ENCODE measurements around the gene TANC2.

TANC2 gene

GRCh38 chr17:62965686-62966425 is at the start of gene TANC2:
TSS of gene TANC2 (plus strand) at chr17:62966235. CDS start at chr17:63009560, 43,325 bp downstream.
- peak; percentile 84 for DNase-seq

GRCh38 chr17:62916684-62917571 is 49.1 kb upstream of the TANC2 start:
- DNase-seq: no peak

GRCh38 chr17:62919388-62919787 is 46.6 kb upstream of the TANC2 start:
- DNase-seq: no peak

GRCh38 chr17:62920300-62920699 is 45.7 kb upstream of the TANC2 start:
- no peak for DNase-seq

GRCh38 chr17:62921817-62922216 is 44.2 kb upstream of the TANC2 start:
- no peak for DNase-seq

- DNase-seq: no peak
Measured at GRCh38 chr17:62923258-62924150, 42.5 kb upstream of the TANC2 start.

- no peak for DNase-seq
Measured at GRCh38 chr17:62925267-62925836, 40.7 kb upstream of the TANC2 start.

GRCh38 chr17:62927083-62927482 is 39.0 kb upstream of the TANC2 start:
- DNase-seq: no peak

GRCh38 chr17:62929320-62929719 is 36.7 kb upstream of the TANC2 start:
- DNase-seq: no peak

GRCh38 chr17:62931101-62931500 is 34.9 kb upstream of the TANC2 start:
- no peak for DNase-seq

- DNase-seq: no peak
Measured at GRCh38 chr17:62933501-62934385, 32.3 kb upstream of the TANC2 start.

- DNase-seq: no peak
Measured at GRCh38 chr17:62935098-62935497, 30.9 kb upstream of the TANC2 start.

GRCh38 chr17:62935523-62935922 is 30.5 kb upstream of the TANC2 start:
- no peak for DNase-seq

GRCh38 chr17:62937606-62938005 is 28.4 kb upstream of the TANC2 start:
- no peak for DNase-seq

- DNase-seq: no peak
Measured at GRCh38 chr17:62941358-62941991, 24.6 kb upstream of the TANC2 start.

GRCh38 chr17:62948370-62948769 is 17.7 kb upstream of the TANC2 start:
- DNase-seq: no peak

- no peak for DNase-seq
Measured at GRCh38 chr17:62949036-62949435, 17.0 kb upstream of the TANC2 start.

- no peak for DNase-seq
Measured at GRCh38 chr17:62950067-62950466, 16.0 kb upstream of the TANC2 start.

- DNase-seq: no peak
Measured at GRCh38 chr17:62955841-62956352, 10.1 kb upstream of the TANC2 start.

GRCh38 chr17:62963296-62963695 is 2.7 kb upstream of the TANC2 start:
- DNase-seq: no peak

GRCh38 chr17:62964506-62964905 is 1.5 kb upstream of the TANC2 start:
- no peak for DNase-seq
